ENCODE data around the gene AKIRIN1. TPM values are rescaled to one million over a fixed set of nuclear protein-coding genes. Genes with fewer than 3 reads are reported as not detected.

The AKIRIN1 gene
- total RNA-seq, 4 donors from 2014 or later = 28.2 to 46.0 (median 34.2) TPM

Other genes starting within 250 kb of the AKIRIN1 start
- 10 to 100 TPM in 2 of 4 donors, 1 to 10 TPM in 2; 8.0 to 15.5 (median 11.2) TPM for gene RRAGC, start 131.5 kb upstream of the AKIRIN1 start, total RNA-seq
- gene MYCBP, start 117.9 kb upstream of the AKIRIN1 start, total RNA-seq = 10 to 100 TPM in 3 of 4 donors, 1 to 10 TPM in 1; 9.8 to 22.3 (median 13.5) TPM
- not detected for gene GJA9, start 109.7 kb upstream of the AKIRIN1 start, total RNA-seq
- gene RHBDL2, start 49.4 kb upstream of the AKIRIN1 start, total RNA-seq = not detected
- gene NDUFS5, start 35.1 kb downstream of the AKIRIN1 start, total RNA-seq = 100 to 1,000 TPM; 603 to 976 (median 911) TPM
- gene MACF1, start 213.4 kb downstream of the AKIRIN1 start, total RNA-seq = 100 to 1,000 TPM in 2 of 4 donors, 10 to 100 TPM in 2; 78.7 to 139 (median 113) TPM

All from gastrocnemius medialis (tissue), 4 donors.